Gastroesophageal sphincter (tissue), 3 donors: Measurements from ENCODE around the gene PACSIN3.

Experiments used
- CTCF ChIP-seq, 4 experiments: fragments of 200-600 bp in 2 of 4; fragments of 450-650 bp in 2 of 4; sonication (generic) in 1 of 4; IDR thresholded peaks; one replicate each; pipeline ENCODE4 v1.5.1; 2017 to 2019; ENCODE audit warnings: antibody characterized with exemption in 4 of 4, mild to moderate bottlenecking in 2 of 4, moderate library complexity in 2 of 4
- POLR2A ChIP-seq, 2 donors: fragments of 450-650 bp; IDR thresholded peaks; one replicate each; pipeline ENCODE4 v1.6.1; 2017; ENCODE audit warnings: antibody characterized with exemption in 2 of 2, mild to moderate bottlenecking in 2 of 2, moderate library complexity in 1 of 2

DNA sequence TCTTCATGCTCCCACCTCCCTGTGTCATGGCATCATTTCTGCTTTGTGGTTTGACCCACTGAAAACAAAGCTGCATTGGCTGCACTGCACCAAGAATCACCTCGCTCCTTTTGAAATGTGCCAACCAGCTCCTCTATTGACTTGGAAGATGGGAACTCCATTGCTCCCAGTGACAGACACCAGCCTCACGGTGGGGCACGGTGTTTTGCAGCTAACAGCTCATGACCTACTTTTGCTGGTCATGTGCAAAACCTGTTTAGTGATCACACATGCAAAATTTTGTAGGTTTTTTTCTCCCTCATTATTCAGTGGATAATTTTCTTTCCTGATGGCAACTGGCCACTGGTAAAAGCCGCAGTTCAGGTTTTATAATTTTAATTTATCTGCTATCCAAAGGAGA, 46.4 kb downstream of the PACSIN3 start:
- TF ChIP-seq POLR2A (IDR thresholded peaks at IDR 0.05): no peak
- TF ChIP-seq CTCF (IDR thresholded peaks at IDR 0.05): no peak
